Stimulated activated CD4-positive, alpha-beta T cell treated with anti-CD3 and anti-CD28 coated beads, TNF-alpha, amount 100 ng/mL, for 4 hours (primary cell): ENCODE data around the gene NAV3.
"Not testable (repeated sequence)": the region's sequence is repeated elsewhere in the genome, so short reads cannot be mapped to it uniquely, and the experiment has no call there.

Experiments used
- DNase-seq, 3 experiments: peaks; one replicate each; pipeline ENCODE4 v3.0.0-alpha.2; 2020; ENCODE audit warnings: low read depth in 3 of 3

Gene NAV3

GRCh38 chr12:78248321-78248720 is 417.6 kb downstream of the NAV3 start:
- DNase-seq: no peak

DNA sequence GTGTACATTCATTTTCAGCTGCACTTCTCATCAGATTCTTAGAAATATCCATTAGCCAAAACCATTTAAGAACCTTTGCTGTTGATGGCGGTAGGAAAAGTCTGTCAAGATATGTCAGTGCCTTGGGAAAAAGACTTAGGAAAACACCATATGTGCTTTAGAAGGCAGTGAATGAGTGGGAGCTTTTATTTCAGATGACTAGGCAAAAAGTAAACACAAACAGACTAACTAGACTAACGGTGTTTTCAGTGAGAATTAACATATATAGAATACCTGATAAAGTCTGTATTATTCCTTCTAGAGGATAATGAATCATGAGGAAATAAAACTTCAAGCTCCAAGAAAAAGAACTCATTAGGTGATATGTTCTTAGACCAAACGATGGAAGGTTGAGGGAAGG is 418.9 kb downstream of the NAV3 start:
- no peak for DNase-seq

- not testable (repeated sequence) for DNase-seq
These were observed 427.0 kb downstream of the NAV3 start for GRCh38 chr12:78257662-78258061.

DNA sequence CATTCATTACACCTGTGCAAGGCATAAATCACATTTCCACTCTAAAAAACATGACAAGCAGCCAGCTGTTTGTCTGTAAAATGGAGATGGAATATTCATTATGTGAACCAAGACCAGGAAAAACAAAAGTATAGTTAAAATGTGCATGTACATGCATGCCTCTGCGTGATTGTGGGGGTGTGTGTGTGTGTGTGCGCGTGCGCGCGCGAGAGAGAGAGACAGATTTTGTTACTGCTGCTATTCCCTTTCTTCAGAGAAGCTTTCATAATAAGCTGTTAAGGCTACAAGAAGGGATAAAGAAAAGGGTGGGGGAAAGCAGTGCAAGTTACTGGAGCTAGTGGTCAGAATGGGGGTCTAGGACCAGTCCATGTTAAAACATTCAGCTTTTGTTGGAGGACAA is 430.3 kb downstream of the NAV3 start:
- DNase-seq: no peak

GRCh38 chr12:78261901-78262300 is 431.2 kb downstream of the NAV3 start:
- DNase-seq: no peak
